ENCODE measurements around the gene OCSTAMP. TPM values are rescaled to one million over a fixed set of nuclear protein-coding genes. Genes with fewer than 3 reads are reported as not detected.

OCSTAMP gene
- total RNA-seq, 1 donor from 2014 or later: not detected

- peak; percentile 30 to 68 for DNase-seq (ENCODE audit: low read depth in 2 of 2)
Measured at GRCh38 chr20:46573234-46573633, 22.8 kb upstream of the OCSTAMP start.

- no peak for DNase-seq (ENCODE audit: low read depth in 2 of 2)
Measured at GRCh38 chr20:46572790-46573189, 22.3 kb upstream of the OCSTAMP start.

GRCh38 chr20:46572153-46572552 lies 21.7 kb upstream of the OCSTAMP start:
- DNase-seq (ENCODE audit: low read depth in 2 of 2): no peak

- DNase-seq (ENCODE audit: low read depth in 2 of 2): no peak
Measured at GRCh38 chr20:46571418-46571817, 21.0 kb upstream of the OCSTAMP start.

GRCh38 chr20:46570956-46571355 lies 20.5 kb upstream of the OCSTAMP start:
- no peak for DNase-seq (ENCODE audit: low read depth in 2 of 2)

GRCh38 chr20:46569961-46570360 lies 19.5 kb upstream of the OCSTAMP start:
- no peak for DNase-seq (ENCODE audit: low read depth in 2 of 2)

- DNase-seq (ENCODE audit: low read depth in 2 of 2): peak; percentile 85 to 89
Measured at GRCh38 chr20:46568570-46569129, 18.2 kb upstream of the OCSTAMP start.

- DNase-seq (ENCODE audit: low read depth in 2 of 2): no peak
Measured at GRCh38 chr20:46566125-46566524, 15.7 kb upstream of the OCSTAMP start.

GRCh38 chr20:46564241-46564957 lies 13.9 kb upstream of the OCSTAMP start:
- DNase-seq (ENCODE audit: low read depth in 2 of 2): no peak

GRCh38 chr20:46563860-46564221 lies 13.4 kb upstream of the OCSTAMP start:
- no peak for DNase-seq (ENCODE audit: low read depth in 2 of 2)

- DNase-seq (ENCODE audit: low read depth in 2 of 2): no peak
Measured at GRCh38 chr20:46563170-46563859, 12.9 kb upstream of the OCSTAMP start.

- DNase-seq (ENCODE audit: low read depth in 2 of 2): peak in 1 of 2 donors; percentile 64
Measured at GRCh38 chr20:46562373-46563169, 12.1 kb upstream of the OCSTAMP start.

- no peak for DNase-seq (ENCODE audit: low read depth in 2 of 2)
Measured at GRCh38 chr20:46562009-46562372, 11.5 kb upstream of the OCSTAMP start.

GRCh38 chr20:46559685-46560440 lies 9.4 kb upstream of the OCSTAMP start:
- no peak for DNase-seq (ENCODE audit: low read depth in 2 of 2)

- DNase-seq (ENCODE audit: low read depth in 2 of 2): no peak
Measured at GRCh38 chr20:46559001-46559400, 8.5 kb upstream of the OCSTAMP start.

- DNase-seq (ENCODE audit: low read depth in 2 of 2): peak; percentile 86 to 92
Measured at GRCh38 chr20:46558511-46558959, 8.1 kb upstream of the OCSTAMP start.

GRCh38 chr20:46557231-46557956 lies 6.9 kb upstream of the OCSTAMP start:
- peak in 1 of 2 donors; percentile 24 for DNase-seq (ENCODE audit: low read depth in 2 of 2)

GRCh38 chr20:46555370-46555956 lies 5.0 kb upstream of the OCSTAMP start:
- no peak for DNase-seq (ENCODE audit: low read depth in 2 of 2)

- DNase-seq (ENCODE audit: low read depth in 2 of 2): no peak
Measured at GRCh38 chr20:46554828-46555227, 4.4 kb upstream of the OCSTAMP start.

- no peak for DNase-seq (ENCODE audit: low read depth in 2 of 2)
Measured at GRCh38 chr20:46553926-46554325, 3.5 kb upstream of the OCSTAMP start.

Data from dermis microvascular lymphatic vessel endothelial cell (primary cell).